Effector CD4-positive, alpha-beta T cell (primary cell): ENCODE data around the gene PGAP2.

ENCODE experiments used
- DNase-seq: peaks from one replicate; pipeline ENCODE4 v3.0.0-alpha.2; 2020

PGAP2 gene

GRCh38 chr11:3834349-3834663 lies 25.9 kb downstream of the PGAP2 start:
- DNase-seq, result no peak

DNA sequence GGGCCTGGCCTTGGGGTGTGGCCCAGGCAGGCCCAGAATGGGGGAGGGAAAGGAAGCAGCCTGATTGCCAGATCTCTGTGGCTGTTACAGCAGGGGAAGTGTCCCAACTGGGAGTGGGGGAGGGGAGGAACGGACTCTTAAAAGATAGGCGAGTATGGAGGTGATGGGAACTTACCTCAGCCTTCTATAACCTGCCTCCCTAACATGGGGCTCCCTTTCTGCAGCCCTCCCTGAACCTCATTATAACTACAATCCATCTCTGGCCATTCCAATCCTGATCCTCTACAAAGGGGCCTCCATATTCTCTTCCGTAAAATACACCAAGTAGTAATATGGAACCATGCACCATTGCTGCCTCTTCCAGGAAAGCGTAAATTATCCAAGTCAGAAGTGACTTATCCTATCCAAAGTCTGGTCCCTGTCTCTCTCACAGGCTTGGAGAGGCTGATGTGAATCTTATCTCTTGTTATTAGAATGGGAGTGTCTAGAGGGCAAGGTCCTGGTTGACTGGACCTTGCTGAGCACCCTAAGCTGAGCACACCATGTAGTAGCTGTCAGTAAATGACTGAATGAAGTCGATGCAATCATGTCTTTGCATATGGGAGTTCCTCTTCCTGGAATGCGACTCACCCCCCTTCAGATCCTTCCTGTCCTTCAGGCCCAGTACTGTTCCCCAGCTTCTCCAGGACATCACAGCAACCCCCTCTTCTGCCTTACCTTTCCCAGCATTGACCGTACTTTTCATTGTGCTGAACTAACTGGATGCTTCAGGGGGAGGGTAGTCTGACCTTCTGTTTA lies 26.5 kb downstream of the PGAP2 start:
- DNase-seq, result no peak

DNA sequence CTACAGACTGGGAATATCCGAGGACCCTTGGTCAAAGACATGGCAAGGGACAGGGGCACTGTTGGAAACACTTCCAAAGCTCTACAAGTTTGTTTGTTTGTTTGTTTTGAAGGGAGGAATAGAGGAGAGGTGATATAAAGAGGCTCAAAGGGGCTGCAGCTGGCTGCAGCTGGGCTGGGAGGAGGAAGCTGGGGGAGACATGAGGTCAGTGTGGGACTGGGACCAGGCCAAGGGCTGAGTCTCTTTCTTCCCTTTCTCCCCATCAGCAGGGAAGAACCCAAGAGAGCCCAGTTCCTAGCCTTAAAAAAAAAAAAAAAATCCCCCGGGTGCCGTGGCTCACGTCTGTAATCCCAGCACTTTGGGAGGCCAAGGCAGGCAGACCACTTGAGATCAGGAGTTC lies 27.4 kb downstream of the PGAP2 start:
- DNase-seq, result no peak

DNA sequence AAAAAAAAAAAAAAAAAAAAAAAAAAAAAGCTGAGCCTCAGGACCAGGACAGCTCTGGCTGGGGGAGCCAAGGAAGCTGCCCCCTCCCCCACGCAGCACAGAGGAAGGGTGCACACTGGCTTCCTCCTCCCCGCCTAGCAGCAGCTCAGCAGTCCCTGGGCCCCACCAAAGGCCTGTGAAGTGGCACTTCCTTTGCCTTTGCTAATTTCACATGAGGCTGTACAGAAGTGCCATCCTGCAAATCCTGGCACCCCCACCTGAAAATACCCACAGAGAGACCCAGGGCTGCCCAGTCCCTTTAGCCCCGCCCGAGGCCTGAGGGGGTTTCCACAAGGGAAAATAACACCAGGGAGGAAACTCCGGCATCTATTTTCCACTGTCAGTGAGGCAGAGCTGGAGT lies 28.5 kb downstream of the PGAP2 start:
- DNase-seq, result peak; percentile 44

DNA sequence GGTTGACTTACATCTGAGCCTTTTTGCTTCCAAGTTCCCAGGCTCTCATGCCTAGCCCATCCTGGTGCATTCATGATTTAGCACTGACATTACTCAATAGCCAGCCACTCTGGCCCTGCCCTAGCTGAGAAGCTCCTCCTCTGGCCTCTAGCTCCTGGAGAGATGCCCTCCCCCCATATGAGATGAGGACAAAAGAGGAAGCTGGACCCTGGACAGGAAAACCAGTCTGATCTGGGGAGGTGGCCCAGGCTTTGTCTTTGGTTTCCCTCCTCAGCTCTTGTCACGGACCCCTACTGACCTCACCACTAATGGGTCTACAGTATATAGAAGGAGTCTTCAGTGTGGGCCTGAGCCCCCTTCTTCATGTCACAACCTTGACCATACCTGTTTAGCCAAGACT lies 29.4 kb downstream of the PGAP2 start:
- DNase-seq, result no peak

DNA sequence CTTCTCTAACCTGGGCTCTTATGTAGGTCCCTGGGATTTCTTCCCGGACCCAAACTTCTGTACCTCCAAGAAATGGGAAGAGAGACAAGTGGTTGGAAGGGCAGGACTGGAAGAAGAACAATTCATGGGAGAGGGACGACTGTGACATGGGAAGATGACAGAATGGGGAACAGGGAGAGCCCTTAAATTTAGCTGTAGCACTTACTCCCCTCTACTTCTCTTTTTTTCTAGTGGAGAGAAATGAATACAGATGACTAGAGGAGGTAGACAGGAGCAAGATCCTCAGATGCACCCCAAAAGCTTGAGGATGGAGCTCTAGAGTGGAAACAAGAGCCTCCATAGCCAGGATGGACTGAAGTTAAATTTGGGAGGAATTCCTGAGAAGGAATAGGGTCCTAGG lies 30.1 kb downstream of the PGAP2 start:
- no peak for DNase-seq

DNA sequence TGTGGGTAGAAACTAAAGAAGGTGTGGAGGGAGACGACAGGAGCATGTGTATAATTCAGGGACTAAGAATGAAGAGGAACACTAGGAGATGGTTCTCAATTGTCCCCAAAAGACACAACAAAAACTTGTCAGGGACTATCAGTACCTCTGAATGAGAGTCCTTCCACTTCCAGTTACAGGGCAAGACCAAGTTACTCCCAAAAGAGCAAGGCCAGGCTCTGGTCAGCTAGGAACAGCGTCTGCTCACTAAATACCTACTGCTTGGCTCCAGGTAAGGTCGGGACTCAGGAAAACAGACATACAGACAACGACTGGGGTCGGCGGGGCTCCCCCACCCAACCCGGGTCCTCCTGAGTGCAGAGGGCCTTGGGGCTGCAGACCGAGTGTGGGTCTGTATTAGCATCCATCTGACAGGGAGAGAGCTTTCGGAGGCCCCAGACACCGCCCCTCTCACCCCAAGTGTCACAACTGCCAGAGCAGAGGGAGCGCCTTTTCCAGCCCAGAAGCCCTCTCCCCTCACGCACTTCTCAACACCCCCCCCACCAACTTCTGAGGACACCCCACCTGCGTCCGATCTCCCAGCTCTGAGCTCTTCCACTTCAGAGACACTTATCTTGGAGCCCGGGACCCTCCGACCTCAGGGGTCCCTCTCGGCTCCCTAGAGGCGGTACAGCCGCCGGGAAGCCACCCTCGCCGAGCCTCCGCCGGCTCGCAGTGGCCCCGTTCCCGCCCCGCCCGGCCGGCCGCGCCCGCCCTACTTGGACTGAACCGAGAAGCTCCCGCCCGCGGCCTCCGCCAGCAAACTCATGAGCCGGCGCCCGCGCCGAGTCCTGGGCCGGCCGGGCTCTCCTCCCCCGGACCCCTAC lies 31.9 kb downstream of the PGAP2 start:
- DNase-seq, result peak; percentile 23

DNA sequence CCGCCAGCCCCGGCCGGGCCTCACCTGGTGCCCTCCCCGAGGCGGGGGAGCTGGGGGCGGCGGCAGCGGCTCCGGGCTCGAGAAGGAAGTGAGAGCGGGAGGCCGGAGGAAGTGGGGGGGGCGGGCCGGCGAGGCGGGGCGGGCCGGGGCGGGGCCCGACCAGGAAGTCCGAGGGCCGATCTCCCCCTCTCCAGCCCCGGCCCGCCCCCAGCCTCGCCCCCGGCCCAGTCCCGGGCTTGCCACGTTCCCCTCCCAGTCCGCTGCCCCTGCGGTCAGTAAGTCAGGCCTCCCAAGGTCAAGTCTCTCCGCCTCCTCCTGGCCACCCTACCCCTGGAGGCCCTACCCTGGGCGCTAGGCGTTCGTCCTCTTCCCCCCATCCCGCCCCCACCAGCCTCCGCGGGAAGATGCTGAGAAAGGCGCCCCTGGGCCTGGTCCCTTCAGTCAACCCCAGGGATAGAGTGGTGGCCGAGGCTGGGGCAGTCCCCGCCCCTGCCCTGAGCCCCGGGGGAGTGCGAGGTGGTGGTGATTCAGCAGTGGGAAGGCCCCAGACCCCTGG lies 32.6 kb downstream of the PGAP2 start, which contains the start of gene RHOG:
RHOG (minus strand) TSS at position 90 of the 556 bp plus-strand sequence. CDS start 12,821 bp downstream, outside the sequence.
- DNase-seq, result peak; percentile 50

- DNase-seq, result peak; percentile 93
These were observed 33.3 kb downstream of the PGAP2 start for GRCh38 chr11:3841426-3842350.

DNA sequence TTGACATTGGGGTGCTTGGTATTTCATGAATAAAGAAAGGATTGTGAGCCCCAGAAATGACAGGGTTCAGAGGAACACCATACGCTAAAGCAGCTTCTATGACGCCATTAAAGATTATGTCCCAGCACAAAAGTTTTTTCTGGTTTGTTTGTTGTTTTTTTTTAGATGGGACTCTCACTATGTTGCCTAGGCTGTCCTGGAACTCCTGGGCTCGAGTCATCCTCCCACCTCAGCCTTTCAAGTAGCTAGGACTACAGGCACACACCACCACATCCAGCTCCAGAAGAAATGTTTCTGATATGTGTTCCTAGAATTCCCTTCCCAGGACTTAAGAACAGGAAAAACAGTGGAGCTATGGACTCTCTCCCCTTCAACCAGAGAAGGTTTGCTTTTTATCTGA lies 35.0 kb downstream of the PGAP2 start:
- no peak for DNase-seq

DNA sequence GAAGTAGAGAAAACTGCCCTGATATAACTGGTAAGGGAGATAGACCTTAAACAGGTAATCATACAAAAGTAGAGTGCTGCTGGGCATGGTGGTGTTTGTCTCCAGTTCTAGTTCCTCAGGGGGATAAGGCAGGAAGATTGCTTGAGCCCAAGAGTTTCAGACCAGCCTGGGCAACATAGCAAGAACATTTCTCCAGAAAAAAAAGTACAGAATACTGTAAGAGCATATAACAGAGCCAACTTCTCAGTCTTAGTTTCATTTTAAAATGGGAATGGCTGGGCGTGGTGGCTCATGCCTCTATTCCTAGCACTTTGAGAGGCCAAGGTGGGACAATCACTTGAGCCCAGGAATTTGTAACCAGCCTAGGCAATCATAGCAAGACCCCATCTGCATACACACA lies 36.9 kb downstream of the PGAP2 start:
- no peak for DNase-seq

DNA sequence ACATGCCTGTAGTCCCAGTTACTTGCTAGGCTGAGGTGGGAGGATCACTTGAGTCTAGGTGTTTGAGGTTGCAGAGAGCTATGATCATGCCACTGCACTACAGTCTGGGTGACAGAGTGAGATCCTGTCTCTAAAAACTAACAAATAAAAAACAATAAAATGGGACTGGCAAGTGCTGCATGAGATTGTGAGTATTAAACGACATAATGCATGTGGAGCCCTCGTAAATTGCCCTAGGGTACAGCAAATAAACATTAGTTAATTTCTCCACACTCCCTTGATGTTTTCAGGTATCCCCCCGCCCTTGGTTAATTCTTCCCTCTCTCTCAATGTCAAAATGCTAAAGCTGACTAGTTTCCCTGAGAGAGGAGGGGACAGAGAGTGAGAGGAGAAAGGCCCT lies 37.3 kb downstream of the PGAP2 start:
- DNase-seq, result no peak

DNA sequence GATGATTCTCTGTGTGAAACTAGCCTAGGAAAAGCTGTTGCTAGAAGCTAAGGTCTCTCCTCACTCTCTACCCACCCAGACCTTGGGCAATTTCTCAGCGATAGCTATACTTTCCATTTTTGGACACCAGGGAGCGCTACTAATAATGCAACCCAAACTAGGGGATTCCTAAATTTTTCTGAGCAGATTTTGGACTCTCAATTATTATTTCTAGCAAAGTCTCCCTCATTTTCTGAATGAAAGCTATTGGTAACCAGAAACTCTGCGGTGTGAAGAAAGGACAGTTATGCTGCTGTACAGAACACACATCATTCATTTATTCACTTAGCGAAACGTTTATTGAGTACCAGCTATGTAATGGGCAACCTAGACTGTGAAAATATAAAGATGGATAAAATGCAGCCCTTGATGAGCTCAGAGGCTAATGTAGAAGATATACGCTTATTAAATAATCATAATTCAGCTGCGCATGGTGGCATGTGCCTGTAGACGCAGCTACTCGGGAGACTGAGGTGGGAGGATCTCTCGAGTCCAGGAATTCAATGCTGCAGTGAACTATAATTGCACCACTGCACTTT lies 41.0 kb downstream of the PGAP2 start:
- DNase-seq, result peak; percentile 47

GRCh38 chr11:3853545-3853842 lies 45.1 kb downstream of the PGAP2 start:
- DNase-seq, result no peak

GRCh38 chr11:3853899-3854659 lies 45.7 kb downstream of the PGAP2 start:
- peak; percentile 65 for DNase-seq

GRCh38 chr11:3854660-3854976 lies 46.3 kb downstream of the PGAP2 start:
- DNase-seq, result no peak

- DNase-seq, result peak; percentile 96
These were observed 46.8 kb downstream of the PGAP2 start, which contains the start of gene STIM1 for GRCh38 chr11:3854977-3855807. Gene STIM1 (plus strand): TSS chr11:3855664. CDS start chr11:3856271, 607 bp downstream.

- DNase-seq, result peak; percentile 31
These were observed 47.6 kb downstream of the PGAP2 start for GRCh38 chr11:3855808-3856491.

DNA sequence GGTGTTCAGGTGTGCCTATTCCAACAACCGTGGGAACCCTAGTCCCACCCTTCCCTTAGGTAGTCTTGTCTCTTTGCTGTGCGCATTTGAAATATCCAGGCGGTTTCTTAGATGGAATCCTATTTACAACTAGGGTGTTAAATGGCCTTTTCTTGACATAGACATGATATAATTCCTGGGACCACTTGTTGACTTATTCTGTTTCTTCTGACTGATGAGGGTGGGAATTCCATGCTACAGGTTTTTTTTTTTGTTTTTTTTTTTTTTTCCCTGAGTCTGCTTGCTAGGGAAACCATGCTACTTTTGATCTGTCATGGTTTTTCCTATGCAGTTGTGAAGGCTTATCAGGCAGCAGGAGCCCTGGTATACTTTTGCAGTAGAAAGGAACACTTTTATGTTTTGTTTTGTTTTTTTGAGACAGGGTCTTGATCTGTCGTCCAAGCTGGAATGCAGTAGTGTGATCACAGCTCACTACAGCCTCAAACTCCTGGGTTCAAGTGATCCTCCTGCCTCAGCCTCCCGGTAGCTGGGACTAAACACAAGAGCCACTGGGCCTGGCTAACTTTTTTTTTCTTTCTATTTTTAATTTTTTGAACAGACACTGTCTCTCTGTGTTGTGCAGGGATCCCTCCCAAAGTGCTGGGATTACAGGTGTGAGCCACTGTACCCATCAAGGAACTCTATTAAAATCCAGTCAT lies 48.6 kb downstream of the PGAP2 start:
- DNase-seq, result no peak

DNA sequence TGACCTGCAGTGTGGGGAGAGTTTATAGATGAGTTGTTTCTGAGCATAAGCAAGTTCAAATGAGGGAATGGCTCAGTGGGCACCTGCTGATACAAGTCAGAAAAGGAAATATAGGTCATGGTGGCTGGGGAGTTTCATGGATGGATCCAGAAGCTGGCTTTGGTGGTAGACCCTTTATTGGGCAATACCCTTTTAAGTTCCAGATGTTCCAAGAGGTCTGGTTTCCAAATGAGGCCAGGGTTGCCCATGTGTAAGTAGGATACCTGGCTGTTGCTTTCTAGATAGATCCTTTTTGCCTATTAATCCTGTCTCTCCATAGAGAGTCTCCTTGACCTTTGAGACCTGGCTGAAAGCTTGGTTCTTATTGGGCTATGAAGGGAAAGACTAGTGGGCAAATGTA lies 49.3 kb downstream of the PGAP2 start:
- DNase-seq, result no peak
